Fibroblast of mammary gland (primary cell): ENCODE measurements around the gene NFATC4.

Experiments used
- DNase-seq: peaks from one replicate; pipeline ENCODE4 v3.0.0-alpha.2; 2010; ENCODE audit warnings: low read depth
- H3K4me3 ChIP-seq: 2 replicates; pipeline ENCODE4 v1.5.1; 2011; ENCODE audit warnings: low read depth, mild to moderate bottlenecking, low read length, moderate library complexity; ENCODE audit not compliant: control insufficient read depth
- CTCF ChIP-seq: conservative IDR thresholded peaks from 2 replicates; pipeline ENCODE4 v1.5.1; 2011; ENCODE audit warnings: low read depth, low read length, inconsistent platforms; ENCODE audit not compliant: control insufficient read depth, insufficient read depth

Gene NFATC4

GRCh38 chr14:24360281-24360680 is 7.7 kb upstream of the NFATC4 start:
- TF ChIP-seq CTCF, result no peak
- no peak for DNase-seq
- H3K4me3 ChIP-seq, result no peak overlapping the region

- DNase-seq, result no peak
- H3K4me3 ChIP-seq, result no peak overlapping the region
These were observed 6.7 kb upstream of the NFATC4 start for GRCh38 chr14:24361326-24361725.

GRCh38 chr14:24362241-24362960 is 5.6 kb upstream of the NFATC4 start:
- TF ChIP-seq CTCF, result no peak
- H3K4me3 ChIP-seq, result no peak overlapping the region
- DNase-seq, result no peak

More at GRCh38 chr14:24361326-24361725, 6.7 kb upstream of the NFATC4 start:
- TF ChIP-seq CTCF, result no peak

GRCh38 chr14:24363401-24363800 is 4.6 kb upstream of the NFATC4 start:
- no peak for DNase-seq
- no peak overlapping the region for H3K4me3 ChIP-seq
- no peak for TF ChIP-seq CTCF

GRCh38 chr14:24364841-24365240 is 3.1 kb upstream of the NFATC4 start:
- H3K4me3 ChIP-seq, result no peak overlapping the region
- TF ChIP-seq CTCF, result no peak
- no peak for DNase-seq

GRCh38 chr14:24365600-24366412 is 2.2 kb upstream of the NFATC4 start:
- peak overlapping the region; percentile 35 for H3K4me3 ChIP-seq
- peak; percentile 95 for DNase-seq
- TF ChIP-seq CTCF, result peak; percentile 89

- H3K4me3 ChIP-seq, result peak overlapping the region; percentile 35
- DNase-seq, result no peak
- TF ChIP-seq CTCF, result no peak
These were observed 1.6 kb upstream of the NFATC4 start for GRCh38 chr14:24366413-24366720.
